HG03064 (cell line): ENCODE measurements around the gene CACHD1.
"Not testable (repeated sequence)": the region's sequence is repeated elsewhere in the genome, so short reads cannot be mapped to it uniquely, and the experiment has no call there.

ENCODE experiments used
- ATAC-seq: cut with Tn5 transposase; IDR thresholded peaks from one replicate; pipeline ENCODE4 v1.9.1; 2021; ENCODE audit warnings: low read depth; ENCODE audit not compliant: unreplicated experiment

Gene CACHD1

DNA sequence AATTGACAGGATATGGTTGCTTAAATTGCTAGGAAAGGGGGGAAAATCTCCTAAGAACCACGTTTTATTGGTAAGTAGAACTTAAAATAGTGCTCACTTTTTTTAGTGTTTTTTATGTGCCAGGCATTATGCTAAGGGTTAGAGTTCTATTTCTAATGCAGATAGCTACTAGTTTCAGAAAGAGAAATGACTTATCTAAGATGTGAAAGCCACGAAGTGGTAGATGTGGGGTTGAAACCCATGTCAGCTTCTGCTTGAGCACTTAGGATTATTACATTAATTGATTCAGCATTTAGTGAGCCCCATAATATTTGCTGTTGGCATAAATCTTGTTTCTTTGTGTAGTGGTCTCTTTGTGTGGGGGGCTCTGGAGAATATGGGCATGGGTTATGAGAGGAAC is 24.7 kb downstream of the CACHD1 start:
- no peak for ATAC-seq

DNA sequence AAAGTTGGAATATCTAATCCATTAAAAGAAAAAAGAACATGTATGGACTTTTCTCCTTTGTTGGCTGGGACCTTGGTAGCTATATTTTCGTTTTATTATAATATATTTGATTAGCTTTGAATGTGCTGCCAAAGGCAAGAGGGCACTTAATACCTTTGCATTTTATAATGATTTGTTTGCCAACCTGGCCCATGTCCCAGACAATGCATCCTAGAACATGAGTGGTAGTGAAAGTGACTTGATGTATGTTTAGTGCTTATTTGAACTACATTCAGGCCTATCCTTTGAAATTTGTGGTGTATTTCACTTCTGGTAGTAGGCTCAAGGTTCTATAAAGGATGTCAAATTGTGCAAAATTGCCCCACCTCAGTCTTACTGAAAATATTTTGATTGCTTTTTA is 25.9 kb downstream of the CACHD1 start:
- no peak for ATAC-seq

DNA sequence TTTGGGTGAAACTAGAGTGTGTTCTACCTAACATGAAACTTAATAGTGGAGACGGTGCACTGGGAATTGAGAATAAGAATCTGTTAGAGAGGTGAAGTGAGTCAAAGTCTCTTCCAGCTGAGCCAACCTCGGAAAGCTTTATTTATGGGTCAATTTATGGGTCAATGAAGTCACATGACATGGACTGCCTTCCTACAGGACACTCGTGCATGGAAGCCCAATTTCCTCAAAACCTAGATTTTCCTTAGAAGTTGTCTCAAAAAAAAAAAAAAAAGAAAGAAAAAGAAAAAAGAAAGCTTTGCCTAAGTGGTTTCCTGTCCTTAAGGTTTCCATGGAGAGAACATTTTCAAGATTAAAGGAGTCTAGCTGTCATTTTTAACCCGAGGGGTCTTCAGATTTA is 26.7 kb downstream of the CACHD1 start:
- no peak for ATAC-seq

DNA sequence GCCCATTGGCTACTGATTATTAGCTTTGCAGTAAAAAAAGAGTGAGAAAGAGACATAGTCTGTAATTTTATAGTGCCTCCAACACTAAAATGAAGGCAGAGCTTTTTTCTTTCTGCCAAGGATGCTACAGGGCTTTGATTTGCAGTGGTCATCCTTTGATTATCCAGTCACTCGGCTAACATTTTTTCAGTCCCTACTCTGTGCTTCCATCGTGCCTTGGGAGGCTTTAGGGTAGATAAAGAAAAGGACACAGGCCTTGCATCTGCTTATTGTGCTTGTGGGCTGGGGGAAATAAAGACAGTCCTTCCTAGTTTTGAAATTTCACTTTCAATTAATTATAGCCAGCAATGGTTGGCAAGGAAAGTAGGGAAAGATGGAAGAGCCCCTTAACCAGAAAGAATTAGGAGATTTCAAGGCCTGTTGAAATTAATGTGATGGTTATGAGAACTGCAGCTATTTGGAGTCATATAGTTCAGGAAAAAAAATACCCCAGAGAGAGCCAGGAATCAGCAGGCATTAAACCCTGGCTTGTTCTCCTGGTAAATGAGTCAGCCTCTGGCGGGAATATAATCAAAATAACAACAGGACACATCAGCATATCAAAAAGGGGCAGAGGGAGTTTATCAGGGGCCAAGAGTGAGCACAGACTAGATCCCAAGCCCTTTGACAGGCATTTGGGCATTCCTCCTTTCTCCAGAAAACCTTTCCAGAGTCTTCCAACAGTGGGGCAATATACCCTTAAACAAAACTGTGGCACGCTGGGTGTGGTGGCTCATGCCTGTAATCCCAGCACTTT is 27.4 kb downstream of the CACHD1 start:
- ATAC-seq, result no peak

DNA sequence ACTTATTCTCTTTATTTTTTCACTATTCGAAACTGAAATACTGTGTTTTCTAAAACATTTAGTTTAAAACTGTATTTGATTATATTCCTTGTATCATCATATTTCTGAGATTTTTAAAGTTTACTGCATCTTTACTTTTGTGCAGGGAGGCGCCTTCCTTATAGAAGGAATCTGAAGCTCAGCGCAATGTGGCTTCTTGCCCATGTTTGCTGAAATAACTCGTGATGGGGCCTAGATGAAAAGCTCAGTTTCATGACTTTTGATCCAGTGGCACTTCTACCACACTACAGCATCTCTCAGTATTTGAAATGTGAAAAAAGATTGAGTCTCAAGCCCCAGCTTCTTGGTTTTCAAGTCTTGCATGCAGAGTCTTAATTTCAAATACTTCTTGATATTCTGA is 28.4 kb downstream of the CACHD1 start:
- ATAC-seq, result no peak

DNA sequence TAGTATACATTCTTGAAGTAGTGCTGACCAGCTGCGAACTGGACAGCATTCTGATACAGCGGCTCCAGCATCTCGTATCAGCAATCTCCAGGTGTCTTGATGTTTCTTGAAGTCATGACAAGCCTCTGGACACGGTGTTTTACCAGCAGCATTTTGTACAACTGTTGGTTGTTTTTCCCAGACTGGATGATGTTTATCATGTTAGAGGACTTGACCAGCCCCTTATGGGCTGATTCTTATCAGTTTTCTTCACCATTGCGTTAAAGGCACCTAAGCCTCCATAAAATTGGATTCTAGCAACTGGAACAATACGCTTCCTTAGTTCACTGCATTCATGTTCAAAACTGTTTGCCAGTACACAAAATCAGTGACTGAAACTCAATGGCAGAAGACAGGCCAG is 29.1 kb downstream of the CACHD1 start:
- ATAC-seq, result no peak

DNA sequence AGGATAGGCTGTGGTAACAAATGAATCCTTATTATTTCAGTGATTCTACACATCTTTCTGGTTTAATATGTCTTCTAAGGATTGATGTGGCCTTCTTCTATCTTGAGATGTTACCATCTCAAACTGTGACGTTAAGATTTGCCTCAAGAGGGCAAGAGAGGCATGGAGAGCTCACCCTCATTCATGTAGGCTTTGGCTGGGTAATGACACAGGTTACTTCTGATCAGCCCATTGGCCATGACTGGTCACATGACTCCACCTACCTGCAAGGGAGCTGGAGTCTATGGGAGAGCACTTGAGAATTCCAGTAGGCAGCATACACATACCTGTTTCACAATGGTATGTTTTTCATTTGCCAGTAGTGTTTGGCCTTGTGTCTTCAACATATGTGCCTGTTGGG is 30.0 kb downstream of the CACHD1 start:
- no peak for ATAC-seq

DNA sequence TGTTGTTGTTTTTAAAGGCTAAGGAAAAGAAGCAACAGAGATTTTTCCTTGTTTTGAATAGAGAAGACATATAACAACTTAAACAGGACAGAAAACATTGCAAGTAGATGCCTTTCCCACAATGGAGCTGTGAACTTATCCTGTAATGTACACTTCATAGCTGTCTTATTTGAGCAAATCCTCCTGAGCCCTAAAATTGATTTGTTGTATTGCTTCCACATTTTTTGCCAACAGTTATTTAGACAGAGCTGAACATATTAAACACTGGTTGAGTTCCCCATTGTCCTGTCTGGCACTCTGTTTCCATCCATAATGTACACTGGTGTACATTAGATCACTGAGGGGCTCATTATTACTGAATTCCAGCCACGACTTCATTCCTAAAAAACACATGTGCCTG is 32.2 kb downstream of the CACHD1 start:
- no peak for ATAC-seq

DNA sequence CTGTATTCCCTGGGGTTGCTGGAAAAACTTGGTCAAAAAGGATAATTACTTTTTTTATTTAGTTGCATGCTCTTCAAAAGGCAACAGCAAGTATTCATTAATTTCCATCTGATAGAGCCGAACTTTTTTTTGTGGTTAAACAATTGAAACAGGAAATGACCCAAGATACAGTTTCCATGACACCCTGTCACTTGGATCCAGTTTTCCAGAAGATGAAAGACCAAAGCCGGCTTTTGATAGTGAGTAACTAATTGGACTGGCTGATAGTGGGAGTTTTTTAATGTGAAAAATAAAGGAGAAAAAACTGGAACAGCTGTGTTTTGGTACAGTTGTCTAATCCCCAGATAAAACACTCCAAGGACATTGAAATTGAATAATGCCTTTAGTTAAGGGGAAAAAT is 33.0 kb downstream of the CACHD1 start:
- ATAC-seq, result no peak

DNA sequence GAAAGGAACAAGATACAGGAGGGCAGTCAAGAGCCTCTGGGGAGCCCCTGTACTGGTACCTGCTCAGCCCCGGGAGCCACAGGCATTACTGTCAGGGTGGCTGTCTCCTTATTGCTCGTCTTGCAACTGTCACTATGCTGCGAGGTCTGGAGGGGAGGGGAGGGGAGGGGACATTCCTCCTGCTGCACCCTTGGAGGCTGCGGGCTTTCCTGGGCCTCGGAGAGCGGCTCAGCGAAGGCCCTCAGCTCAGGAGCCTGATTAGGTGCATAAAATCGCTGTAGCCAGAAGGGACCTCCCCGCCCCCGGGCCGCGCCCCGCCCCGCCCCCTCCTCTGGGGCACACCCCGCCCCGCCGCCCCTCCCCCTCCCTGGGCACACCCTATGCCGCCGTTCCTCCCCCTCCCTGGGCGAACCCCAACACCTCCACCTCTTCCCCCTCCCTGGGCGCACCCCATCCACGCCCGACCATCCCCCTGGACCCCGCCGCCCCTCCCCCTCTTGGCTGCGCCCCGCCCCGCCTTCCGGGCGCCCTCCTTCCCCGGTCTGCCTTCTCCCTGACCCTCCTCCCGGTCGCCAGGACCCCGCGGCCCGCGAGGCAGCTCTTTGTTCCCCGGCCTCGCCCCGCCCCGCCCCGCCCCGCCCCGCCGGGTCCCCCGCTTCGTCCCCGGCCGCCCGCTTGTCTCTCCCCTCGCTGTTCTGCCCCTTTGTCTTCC is 35.5 kb downstream of the CACHD1 start:
- no peak for ATAC-seq

DNA sequence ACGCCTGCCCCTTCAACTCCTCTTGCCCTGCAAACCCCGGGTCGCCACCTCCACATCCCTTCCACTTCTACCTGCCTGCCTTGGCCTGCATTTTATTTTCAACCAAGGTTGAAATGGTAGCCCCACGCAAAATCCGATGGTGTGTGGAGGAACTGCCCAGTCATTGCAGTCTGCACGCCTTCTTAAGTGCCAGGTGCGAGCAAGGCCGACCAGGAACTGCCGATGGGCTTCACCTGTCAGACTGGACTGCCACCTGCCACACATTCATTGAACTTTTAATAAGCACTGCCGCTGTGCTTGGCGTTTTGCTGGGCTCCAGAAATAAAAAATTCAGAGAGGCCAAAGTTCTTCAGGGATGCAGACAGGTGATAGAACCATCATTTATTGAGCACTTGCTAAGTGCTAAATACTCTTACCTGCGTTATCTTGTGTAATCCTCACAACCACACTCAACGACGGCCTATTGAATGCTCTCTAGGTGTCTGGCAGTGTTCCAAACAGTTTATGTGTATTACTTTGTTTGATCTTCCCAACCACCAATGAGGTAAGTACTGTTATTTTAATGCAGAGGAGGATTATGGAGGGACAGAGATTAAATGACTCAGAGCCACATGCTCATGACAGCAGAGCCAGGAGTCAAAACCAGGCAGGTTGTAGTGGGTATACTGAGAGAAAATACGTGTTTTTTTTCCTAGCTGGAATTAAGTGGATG is 36.2 kb downstream of the CACHD1 start:
- ATAC-seq, result no peak

DNA sequence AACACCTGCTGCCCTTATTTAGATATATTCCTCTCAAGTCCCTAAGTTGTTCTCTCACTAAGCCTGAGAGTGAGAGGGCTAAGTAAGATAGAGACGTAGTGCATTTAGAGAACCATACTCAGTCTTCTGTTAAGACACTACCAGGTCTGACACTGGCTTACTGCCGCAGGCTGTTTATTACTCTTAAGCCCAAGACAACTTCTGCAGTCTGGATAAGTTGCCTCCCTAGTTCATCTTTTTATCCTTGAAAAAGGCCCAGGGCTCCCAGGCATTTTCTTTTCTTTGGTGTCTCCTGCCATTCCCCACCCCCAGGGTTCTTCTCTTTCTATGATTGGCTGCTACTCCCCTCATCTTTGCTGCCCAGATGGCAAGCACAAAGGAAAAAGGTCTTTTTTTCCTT is 38.7 kb downstream of the CACHD1 start:
- ATAC-seq, result no peak

DNA sequence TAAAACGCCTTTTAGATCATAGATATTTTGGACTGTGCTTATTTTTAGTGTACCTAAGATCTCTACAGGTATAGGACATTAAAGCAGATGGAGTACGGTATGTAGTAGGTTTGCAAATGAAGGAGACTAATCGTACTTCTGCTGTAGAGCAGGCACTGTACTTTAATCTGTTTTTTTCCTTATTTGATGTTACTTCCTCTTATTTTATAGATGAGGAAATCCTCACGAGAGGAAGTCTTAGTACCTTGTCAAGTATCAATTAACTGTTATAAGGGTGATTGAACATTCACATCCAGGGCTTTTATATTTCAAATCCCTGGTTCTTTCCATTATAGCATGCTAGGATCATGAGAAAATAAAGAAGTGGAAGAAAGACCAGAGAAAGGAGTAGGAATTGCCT is 41.1 kb downstream of the CACHD1 start:
- no peak for ATAC-seq

DNA sequence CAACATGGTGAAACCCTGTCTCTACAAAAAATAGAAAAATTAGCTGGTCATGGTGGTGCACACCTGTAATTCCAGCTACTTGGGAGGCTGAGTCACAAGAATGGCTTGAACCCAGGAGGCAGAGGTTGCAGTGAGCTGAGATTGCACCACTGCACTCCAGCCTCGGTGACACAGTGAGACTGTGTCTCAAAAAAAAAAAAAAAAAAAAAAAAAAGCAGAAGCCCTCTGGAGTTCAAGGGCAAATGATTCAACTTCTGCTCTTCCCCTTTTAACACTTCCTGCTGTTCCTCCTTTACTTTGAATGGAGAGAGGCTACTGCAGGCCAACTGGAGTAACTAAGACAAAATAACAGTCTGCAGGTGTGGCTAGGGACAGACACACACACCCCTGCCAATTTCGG is 42.3 kb downstream of the CACHD1 start:
- not testable (repeated sequence) for ATAC-seq

DNA sequence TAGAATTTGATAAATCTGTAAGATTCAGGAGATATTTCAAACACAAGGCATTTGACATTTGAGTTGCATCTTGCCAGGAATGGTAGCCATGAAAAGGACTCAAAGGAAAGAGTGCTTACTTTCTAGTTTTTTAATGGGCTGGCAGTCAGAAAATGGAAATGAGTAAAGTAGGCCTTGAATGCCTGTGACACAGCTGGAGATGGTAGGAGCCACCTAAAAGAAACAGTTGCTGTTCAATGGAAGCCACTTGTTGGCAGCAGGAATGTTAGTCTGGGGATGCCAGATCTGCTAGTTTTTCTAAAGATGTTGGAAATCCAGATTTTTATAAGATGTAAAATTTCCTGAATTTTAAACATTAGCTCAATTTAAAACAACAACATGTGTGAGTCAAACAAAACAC is 43.6 kb downstream of the CACHD1 start:
- ATAC-seq, result no peak

DNA sequence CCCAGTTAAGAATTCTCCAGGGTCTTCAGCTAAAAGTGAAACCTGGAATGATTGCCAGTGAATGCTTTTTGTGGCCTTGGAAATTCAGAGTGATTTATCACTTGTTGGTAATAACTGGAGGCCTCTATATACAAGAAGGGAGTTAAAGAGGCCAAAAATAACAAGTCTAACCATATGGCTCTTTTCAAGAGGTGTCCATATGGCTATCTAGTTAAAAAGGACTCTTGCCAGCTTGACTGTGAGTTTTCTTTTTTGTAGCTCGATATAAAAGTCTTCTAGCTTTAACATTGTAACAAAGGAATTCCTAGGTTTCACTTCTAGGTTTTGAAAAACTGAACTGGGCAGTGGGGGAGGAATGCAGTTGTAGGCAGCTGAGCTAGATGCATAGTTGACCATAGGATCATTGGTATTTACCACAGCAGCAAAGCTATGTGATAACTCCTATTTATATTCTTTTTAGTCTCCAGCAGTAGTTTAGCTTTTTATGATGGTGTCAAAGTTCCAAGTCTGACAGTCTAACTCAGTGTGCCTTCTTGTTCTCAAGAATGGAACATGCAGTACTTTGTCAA is 44.4 kb downstream of the CACHD1 start:
- ATAC-seq, result no peak

DNA sequence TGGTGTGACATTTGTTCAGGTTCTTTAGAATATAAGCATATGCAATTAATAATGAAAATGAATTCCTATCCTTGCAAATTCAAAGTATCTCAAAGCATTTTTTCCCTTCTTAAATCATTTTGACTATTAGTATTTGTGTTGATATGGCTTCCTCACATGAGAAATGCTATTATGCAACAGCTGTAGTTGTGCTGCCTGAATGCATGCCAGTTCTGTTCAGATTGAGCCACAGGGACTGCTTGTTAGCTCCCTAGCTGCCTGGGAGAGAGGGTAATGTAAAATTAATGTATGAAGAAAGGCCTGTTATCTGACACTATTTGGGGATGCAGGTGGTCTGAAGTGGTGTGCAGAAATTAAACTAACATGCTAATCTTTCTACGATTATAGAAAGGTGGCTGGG is 45.5 kb downstream of the CACHD1 start:
- no peak for ATAC-seq

DNA sequence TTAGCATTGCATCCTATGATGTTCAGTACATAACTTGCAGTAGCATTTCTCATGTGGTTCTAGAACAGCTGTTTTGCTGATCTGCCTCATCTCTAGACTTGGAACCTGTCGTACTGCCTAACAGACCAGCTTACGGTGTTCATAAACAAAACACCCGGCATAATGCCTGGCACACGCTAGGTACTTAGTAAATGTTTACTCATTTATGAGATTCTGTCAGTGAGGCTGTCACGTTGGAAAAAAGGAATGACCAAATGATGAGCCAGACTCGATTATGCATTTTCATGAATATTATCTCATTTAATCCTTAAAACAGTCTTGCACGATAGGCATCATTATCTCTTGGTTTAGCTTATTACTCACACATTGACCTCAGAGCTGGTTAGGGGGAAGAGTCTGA is 46.4 kb downstream of the CACHD1 start:
- ATAC-seq, result no peak

DNA sequence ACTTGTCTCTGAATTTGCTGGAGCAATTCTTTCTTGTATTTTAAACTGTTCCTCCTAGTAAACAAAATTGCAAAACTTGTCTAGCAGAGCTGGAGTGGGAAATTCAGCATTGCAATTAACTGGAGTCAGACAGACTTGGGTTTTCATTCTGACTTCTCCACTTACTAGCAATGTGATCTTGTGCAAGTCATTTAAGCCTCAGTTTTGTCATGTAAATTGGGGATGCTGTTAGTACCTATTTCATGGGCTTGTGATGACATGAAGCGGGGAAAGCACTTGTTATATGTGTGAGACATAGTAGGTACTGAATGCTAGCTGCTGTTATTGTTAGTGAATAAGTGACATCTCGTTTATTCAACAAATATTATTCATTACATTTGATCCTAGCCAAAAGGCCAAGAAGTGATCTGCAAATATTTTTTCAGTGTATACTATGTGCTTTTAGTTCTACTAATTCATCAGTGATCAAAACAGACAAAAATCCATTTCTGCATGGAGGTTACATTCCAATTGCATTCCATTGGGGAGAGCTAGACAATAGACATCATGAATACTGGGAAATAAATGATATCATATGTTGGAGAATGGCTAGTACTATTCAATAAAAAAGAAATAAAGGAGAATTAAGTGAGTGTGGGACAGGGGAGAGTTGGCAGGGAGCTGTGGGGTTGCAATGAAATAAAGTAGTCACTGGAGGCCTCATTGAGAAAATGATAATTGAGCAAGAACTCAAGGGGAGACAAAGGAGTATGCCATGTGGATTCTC is 47.1 kb downstream of the CACHD1 start:
- ATAC-seq, result no peak

DNA sequence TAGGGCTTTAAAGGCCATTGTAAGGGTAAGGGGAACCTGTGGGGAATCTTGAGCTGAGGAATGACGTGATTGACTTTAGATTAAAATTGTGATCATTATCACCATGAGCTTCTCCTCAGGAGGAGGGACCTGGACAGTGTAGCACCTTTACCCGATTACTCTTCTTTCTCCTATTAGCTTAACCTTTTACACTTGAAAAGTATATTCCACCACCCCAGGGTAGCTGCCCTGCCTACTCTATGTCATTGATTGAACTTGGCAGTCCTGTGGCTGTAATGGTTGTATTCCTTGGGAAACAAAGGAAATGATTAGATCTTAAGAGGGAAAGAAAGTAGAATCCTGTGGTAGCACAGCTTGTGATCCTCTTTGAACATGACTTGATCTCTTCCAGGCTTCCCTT is 47.7 kb downstream of the CACHD1 start:
- no peak for ATAC-seq
